HepG2 (cell line): Measurements from ENCODE around the gene NEU1. TPM values are rescaled to one million over a fixed set of nuclear protein-coding genes. Genes with fewer than 3 reads are reported as not detected.

Experiments used
- GATAD1 ChIP-seq: IDR thresholded peaks from 2 replicates; pipeline ENCODE4 v1.6.1; 2016; ENCODE audit warnings: missing genetic modification reagents, missing compliant biosample characterization
- GLI4 ChIP-seq: sonication (generic); formaldehyde crosslinking; IDR thresholded peaks from 2 replicates; pipeline ENCODE4 v1.5.1; 2020; ENCODE audit warnings: missing genetic modification reagents, mild to moderate bottlenecking, moderate library complexity, borderline replicate concordance
- HNF4G ChIP-seq, 2 experiments: sonication (generic) in 1 of 2; formaldehyde crosslinking in 1 of 2; IDR thresholded peaks; 2 replicates each; pipeline versions ENCODE4 v1.4.0 to v1.6.1; 2011 to 2020; ENCODE audit warnings: borderline replicate concordance in 2 of 2, low read depth in 2 of 2, mild to moderate bottlenecking in 2 of 2, low read length in 1 of 2, missing genetic modification reagents in 1 of 2, moderate library complexity in 1 of 2
- KDM2A ChIP-seq: sonication (generic); formaldehyde crosslinking; IDR thresholded peaks from 2 replicates; pipeline ENCODE4 v1.4.0; 2020; ENCODE audit warnings: low read depth, missing genetic modification reagents, borderline replicate concordance
- MBD4 ChIP-seq: IDR thresholded peaks from 2 replicates; pipeline ENCODE4 v1.6.1; 2012; ENCODE audit warnings: low read length, inconsistent platforms, borderline replicate concordance
- POLR2AphosphoS2 ChIP-seq: IDR thresholded peaks from 2 replicates; pipeline ENCODE4 v1.6.1; 2011; ENCODE audit warnings: low read depth, low read length, improper control_type of control experiment
- ZBTB33 ChIP-seq: sonication (generic); formaldehyde crosslinking; IDR thresholded peaks from 2 replicates; pipeline ENCODE4 v1.4.0; 2020; ENCODE audit warnings: missing genetic modification reagents
- ZBTB7A ChIP-seq: sonication (generic); formaldehyde crosslinking; IDR thresholded peaks from 2 replicates; pipeline ENCODE4 v1.8.0; 2022; ENCODE audit warnings: mild to moderate bottlenecking, missing genetic modification reagents
- ZNF224 ChIP-seq: sonication (generic); formaldehyde crosslinking; IDR thresholded peaks from 2 replicates; pipeline ENCODE4 v1.5.0; 2020; ENCODE audit warnings: mild to moderate bottlenecking, missing genetic modification reagents
- polyA plus RNA-seq, 8 experiments: library from polyadenylated mRNA; depleted of rRNA in 3 of 8; stranded (reverse) in 7 of 8; unstranded in 1 of 8; fragments of >200 nt; fragmentation: Illumina TruSeq in 4 of 8; extraction: Trizol in 4 of 8; gene quantifications; 2 replicates each; pipeline versions ENCODE4 v1.2.1 to v1.2.3, GENCODE V29; 2011 to 2016; ENCODE audit warnings: low read depth in 4 of 8, missing spikeins in 1 of 8, mixed read lengths in 1 of 8; ENCODE audit not compliant: insufficient read depth in 1 of 8
- total RNA-seq, 5 experiments: library from RNA; depleted of rRNA; stranded (reverse); fragments of >200 nt; fragmentation: Illumina TruSeq; extraction: Trizol; gene quantifications; 2 replicates each; pipeline ENCODE4 v1.2.3, GENCODE V29; 2016; ENCODE audit warnings: low read depth in 1 of 5
- TF ChIP-seq, protein P1 (sequence below), 2 experiments: sonication (generic) in 1 of 2; formaldehyde crosslinking in 1 of 2; IDR thresholded peaks; 2 replicates each; pipeline versions ENCODE4 v1.6.1 to v1.9.0; 2014 to 2022; ENCODE audit warnings: antibody characterized with exemption in 1 of 2, borderline replicate concordance in 1 of 2, inconsistent platforms in 1 of 2, low read depth in 1 of 2, missing genetic modification reagents in 1 of 2
- TF ChIP-seq, protein P2 (sequence below): sonication (generic); formaldehyde crosslinking; IDR thresholded peaks from 2 replicates; pipeline ENCODE4 v1.4.0; 2020; ENCODE audit warnings: mild to moderate bottlenecking, missing genetic modification reagents
- TF ChIP-seq, protein P3 (sequence below): sonication (generic); formaldehyde crosslinking; IDR thresholded peaks from 2 replicates; pipeline ENCODE4 v1.4.0; 2020; ENCODE audit warnings: missing genetic modification reagents, borderline replicate concordance

NEU1 gene
- total and polyA plus RNA-seq, 2 of the 13 experiments (the other 11 are each of a cell fraction or from before 2014, with no cell fraction given), result 215 to 297 TPM

DNA sequence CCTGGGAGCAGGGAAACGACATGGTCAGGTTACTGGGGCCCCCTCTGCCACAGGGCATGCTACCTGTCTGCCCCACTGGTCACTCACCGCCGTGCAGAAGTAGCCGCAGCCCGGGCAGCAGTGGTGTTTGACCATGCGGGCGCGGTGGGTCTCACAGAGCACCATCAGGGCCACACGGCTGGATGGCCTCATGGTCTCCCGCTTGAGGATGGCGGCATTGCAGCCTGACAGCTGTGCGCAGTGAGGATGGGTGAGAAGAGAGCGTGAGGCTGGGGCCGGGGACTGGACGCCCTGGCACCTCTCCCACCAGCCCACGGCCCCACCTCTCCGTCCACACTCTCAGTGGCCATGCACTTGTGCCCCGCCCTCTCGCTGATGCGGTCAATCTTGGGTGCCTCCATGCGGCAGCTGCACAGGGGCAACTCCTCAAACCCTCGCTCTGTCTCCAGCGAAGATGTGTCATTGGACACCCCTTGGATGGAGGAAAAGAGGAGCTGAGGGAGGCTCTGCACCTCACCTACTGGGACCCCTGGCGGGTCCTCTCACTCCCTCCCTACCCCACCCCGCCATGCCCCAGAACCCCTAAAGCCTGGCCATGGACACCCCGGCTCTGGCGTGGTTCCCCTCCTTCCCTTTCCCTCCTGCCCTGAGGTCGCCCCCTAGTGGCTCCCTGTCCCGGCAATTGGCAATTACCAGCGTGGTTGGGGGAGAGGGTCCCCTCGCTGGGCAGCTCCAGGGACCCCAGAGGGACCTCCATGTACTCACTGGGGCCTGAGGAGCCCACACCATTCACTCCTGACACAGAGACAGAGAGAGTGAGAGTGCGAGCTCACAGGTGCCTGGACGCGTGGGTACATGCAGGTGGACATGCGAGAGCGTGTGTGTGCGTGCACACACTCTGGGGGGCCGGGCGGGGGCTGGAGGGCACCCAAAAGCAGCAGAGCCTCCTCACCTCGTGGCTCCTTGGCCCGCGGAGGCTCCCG lies 25.9 kb upstream of the NEU1 start (continued):
- TF ChIP-seq HNF4G (IDR thresholded peaks at IDR 0.05; ENCODE audit: borderline replicate concordance, low read depth, low read length), result no peak
- TF ChIP-seq HNF4G (CRISPR knock-in tag; IDR thresholded peaks at IDR 0.05; ENCODE audit: borderline replicate concordance, low read depth), result 0 out of 2 replicates have a peak, but pooled peaks have one; percentile 39
- TF ChIP-seq POLR2AphosphoS2, result no peak
- TF ChIP-seq, protein P1, sequence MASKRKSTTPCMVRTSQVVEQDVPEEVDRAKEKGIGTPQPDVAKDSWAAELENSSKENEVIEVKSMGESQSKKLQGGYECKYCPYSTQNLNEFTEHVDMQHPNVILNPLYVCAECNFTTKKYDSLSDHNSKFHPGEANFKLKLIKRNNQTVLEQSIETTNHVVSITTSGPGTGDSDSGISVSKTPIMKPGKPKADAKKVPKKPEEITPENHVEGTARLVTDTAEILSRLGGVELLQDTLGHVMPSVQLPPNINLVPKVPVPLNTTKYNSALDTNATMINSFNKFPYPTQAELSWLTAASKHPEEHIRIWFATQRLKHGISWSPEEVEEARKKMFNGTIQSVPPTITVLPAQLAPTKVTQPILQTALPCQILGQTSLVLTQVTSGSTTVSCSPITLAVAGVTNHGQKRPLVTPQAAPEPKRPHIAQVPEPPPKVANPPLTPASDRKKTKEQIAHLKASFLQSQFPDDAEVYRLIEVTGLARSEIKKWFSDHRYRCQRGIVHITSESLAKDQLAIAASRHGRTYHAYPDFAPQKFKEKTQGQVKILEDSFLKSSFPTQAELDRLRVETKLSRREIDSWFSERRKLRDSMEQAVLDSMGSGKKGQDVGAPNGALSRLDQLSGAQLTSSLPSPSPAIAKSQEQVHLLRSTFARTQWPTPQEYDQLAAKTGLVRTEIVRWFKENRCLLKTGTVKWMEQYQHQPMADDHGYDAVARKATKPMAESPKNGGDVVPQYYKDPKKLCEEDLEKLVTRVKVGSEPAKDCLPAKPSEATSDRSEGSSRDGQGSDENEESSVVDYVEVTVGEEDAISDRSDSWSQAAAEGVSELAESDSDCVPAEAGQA (IDR thresholded peaks at IDR 0.05; ENCODE audit: low read depth), result no peak
- TF ChIP-seq, protein P1 (CRISPR knock-in tag; IDR thresholded peaks at IDR 0.05; ENCODE audit: borderline replicate concordance), result no peak
- no peak for TF ChIP-seq GLI4 (CRISPR knock-in tag)
- no peak for TF ChIP-seq MBD4
- TF ChIP-seq ZBTB7A (CRISPR knock-in tag), result peak; percentile 40; the same call in 1 of the 2 replicates
- TF ChIP-seq GATAD1, result 0 out of 2 replicates have a peak, but pooled peaks have one; percentile 23
- TF ChIP-seq ZNF224 (CRISPR knock-in tag), result no peak
- 0 out of 2 replicates have a peak, but pooled peaks have one; percentile 4 for TF ChIP-seq ZBTB33
- 0 out of 2 replicates have a peak, but pooled peaks have one; percentile 27 for TF ChIP-seq KDM2A (CRISPR knock-in tag)
- TF ChIP-seq, protein P2, sequence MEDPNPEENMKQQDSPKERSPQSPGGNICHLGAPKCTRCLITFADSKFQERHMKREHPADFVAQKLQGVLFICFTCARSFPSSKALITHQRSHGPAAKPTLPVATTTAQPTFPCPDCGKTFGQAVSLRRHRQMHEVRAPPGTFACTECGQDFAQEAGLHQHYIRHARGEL (CRISPR knock-in tag), result 0 out of 2 replicates have a peak, but pooled peaks have one; percentile 13
- TF ChIP-seq, protein P3, sequence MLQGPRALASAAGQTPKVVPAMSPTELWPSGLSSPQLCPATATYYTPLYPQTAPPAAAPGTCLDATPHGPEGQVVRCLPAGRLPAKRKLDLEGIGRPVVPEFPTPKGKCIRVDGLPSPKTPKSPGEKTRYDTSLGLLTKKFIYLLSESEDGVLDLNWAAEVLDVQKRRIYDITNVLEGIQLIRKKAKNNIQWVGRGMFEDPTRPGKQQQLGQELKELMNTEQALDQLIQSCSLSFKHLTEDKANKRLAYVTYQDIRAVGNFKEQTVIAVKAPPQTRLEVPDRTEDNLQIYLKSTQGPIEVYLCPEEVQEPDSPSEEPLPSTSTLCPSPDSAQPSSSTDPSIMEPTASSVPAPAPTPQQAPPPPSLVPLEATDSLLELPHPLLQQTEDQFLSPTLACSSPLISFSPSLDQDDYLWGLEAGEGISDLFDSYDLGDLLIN (CRISPR knock-in tag), result no peak
